Ectodermal cell (in vitro differentiated cells): Measurements from ENCODE around the gene AP1S3.

ENCODE experiments used
- H3K27ac ChIP-seq: 2 replicates; pipeline ENCODE4 v1.7.0; 2013; ENCODE audit warnings: mild to moderate bottlenecking, low read depth, low read length; ENCODE audit not compliant: insufficient read depth, poor library complexity, severe bottlenecking
- H3K27me3 ChIP-seq: 2 replicates; pipeline ENCODE4 v1.7.0; 2013; ENCODE audit warnings: mild to moderate bottlenecking, low read length; ENCODE audit not compliant: insufficient read depth, control insufficient read depth, poor library complexity, severe bottlenecking
- H3K36me3 ChIP-seq: one replicate; pipeline ENCODE4 v1.7.0; 2013; ENCODE audit warnings: low read length; ENCODE audit not compliant: control insufficient read depth, insufficient read depth
- H3K4me1 ChIP-seq: one replicate; pipeline ENCODE4 v1.7.0; 2013; ENCODE audit warnings: low read length; ENCODE audit not compliant: control insufficient read depth, insufficient read depth
- H3K4me3 ChIP-seq: 2 replicates; pipeline ENCODE4 v1.7.0; 2013; ENCODE audit warnings: low read depth, low read length, control low read depth; ENCODE audit not compliant: insufficient read depth
- H3K9me3 ChIP-seq: 2 replicates; pipeline ENCODE4 v1.7.0; 2013; ENCODE audit warnings: mild to moderate bottlenecking, low read length, moderate library complexity; ENCODE audit not compliant: control insufficient read depth
- WGBS, 2 experiments: methylation state at CpG; one replicate each; pipeline ENCODE4 v1.1.7; 2013; ENCODE audit warnings: missing lambda C conversion rate in 2 of 2; 5-methylcytosine and 5-hydroxymethylcytosine counted together

The AP1S3 gene

DNA sequence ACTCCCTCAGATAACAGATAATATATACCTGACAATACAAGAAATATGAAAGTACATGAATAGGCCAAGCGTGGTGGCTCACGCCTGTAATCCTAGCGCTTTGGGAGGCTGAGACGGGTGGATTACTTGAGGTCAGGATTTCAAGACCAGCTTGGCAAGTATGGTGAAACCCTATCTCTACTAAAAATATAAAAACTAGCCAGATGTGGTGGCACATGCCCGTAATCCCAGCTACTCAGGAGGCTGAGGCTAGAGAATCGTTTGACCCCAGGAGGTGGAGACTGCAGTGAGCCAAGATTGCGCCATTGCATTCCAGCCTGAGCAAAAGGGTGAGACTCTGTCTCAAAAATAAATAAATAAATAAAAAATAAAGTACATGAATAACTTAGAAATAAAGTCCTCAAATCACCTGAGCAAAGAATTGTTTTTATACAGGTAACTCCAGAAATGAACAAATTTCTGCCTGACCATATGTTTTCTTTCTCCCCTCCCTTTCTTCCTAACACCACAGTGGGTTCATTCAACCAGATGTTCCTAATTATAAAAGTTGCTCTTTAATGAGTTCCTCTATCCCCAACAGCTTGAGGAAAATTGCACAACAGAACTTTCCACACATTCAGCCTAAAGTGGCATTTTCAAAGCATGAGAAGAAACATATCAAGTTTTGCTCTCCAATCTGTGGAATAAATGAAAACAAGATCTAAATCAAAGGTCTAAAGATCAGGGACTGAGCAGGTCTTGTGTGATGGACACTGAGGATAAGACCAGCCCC, 33.6 kb upstream of the AP1S3 start:
- no peak overlapping the region for H3K4me3 ChIP-seq
- H3K36me3 ChIP-seq: peaks cover 8% of the 10 kb centered on the region
- no peaks in the 10 kb centered on the region for H3K27me3 ChIP-seq
- H3K4me1 ChIP-seq: no peaks in the 10 kb centered on the region
- 83 to 91% methylated on average over 7 of the region's 7 CpGs for WGBS, 2 experiments
- no peaks in the 10 kb centered on the region for H3K9me3 ChIP-seq
- H3K27ac ChIP-seq: no peak overlapping the region

DNA sequence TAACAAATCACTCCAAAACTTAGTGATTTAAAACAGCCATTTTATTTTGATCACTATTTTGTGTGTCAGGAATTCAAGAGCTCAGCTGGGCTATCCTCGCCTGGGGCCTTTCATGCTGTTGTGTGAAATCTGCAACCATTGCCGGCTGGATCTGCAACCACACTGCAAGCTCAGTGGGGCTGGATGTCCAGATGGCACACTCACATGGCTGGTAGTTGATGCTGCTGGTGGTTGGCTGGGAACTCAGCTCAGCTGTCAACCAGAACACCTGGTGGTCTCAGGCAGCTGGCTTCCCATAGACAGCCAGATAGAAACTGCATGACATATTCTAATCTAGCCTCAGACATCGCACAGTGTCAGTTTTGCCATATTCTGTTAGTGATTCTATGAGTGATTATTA, 30.6 kb upstream of the AP1S3 start:
- Histone ChIP-seq H3K27ac (no peak overlapping the region), H3K4me3 (no peak overlapping the region), H3K9me3 (no peaks in the 10 kb centered on the region), H3K27me3 (no peaks in the 10 kb centered on the region), H3K4me1 (no peaks in the 10 kb centered on the region), H3K36me3 (peaks cover 1% of the 10 kb centered on the region)
- WGBS, 2 experiments: 90 to 94% methylated on average over 3 of the region's 3 CpGs

DNA sequence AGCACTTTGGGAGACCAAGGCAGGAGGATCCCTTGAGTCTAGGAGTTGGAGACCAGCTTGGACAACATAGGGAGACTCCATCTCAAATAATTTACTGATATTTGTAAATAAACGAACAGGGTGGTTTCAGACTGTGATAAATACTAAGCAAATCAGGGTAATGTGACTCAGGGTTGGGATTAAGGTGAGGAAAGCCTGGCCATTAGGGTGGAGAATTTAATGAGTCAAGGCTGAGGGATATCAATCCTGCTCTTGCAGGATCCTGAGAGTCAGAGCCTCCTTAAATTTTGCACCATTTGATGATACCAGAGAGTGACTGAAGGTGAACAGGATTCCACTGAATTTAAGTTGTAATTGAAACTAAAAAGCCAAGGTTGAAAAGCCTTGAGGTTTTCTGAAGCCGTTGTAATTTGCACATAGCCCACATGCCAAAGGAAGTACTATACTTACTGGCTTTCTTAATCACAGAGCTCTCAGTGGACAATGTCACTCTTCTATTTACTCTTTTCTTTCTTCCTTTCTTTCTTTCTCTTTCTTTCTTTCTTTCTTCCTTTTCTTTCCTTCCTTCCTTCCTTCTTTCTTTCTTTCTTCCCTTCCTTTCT, 28.6 kb upstream of the AP1S3 start:
- Histone ChIP-seq H3K4me3 (no peak overlapping the region), H3K9me3 (no peaks in the 10 kb centered on the region), H3K27me3 (no peaks in the 10 kb centered on the region), H3K27ac (no peak overlapping the region), H3K4me1 (no peaks in the 10 kb centered on the region), H3K36me3 (no peaks in the 10 kb centered on the region)
- 91 to 95% methylated on average over 2 of the region's 2 CpGs for WGBS, 2 experiments

DNA sequence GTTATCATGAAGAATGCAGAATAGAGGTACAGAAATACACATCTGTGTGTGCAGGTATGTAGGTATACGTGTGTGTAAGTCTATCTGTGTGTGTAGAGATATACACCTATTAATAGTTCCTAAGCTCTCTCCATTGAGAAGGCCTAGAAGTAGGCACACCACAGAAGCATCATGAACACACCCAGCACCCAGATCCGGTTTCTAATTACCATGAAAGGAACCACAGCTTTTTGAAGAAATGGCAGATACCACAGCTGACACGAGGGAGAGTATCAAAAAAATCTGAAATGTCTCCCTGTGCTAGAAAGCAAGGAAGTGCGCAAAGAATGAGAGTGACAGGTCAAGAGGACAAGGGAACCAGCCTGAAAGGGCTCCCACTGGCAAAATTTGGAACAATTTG, 27.7 kb upstream of the AP1S3 start:
- Histone ChIP-seq H3K4me3 (no peak overlapping the region), H3K27ac (no peak overlapping the region), H3K4me1 (no peaks in the 10 kb centered on the region), H3K9me3 (no peaks in the 10 kb centered on the region), H3K27me3 (no peaks in the 10 kb centered on the region), H3K36me3 (no peaks in the 10 kb centered on the region)
- WGBS, 2 experiments: 96% methylated on average over 4 of the region's 4 CpGs

DNA sequence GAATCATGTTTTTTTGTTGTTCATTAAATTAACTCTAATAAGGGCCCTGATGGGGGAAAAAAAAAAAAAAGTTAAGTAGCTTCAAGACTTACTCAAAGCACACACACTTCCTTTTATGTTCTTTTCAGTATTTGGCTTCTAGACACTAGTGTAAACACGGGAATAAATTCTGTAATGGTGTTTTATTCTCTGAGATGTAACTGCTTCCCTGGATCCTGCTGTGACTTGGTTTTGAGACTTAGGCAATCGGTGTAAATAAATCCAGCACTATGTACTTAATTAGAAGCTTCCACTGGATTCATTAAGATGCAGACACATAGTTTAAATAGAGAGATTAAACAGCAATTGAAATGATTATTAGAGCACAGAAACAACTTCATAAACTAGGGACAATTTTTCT, 26.1 kb upstream of the AP1S3 start:
- H3K36me3 ChIP-seq: no peaks in the 10 kb centered on the region
- 83 to 100% methylated on average over 1 to 2 of the region's 2 CpGs for WGBS, 2 experiments
- no peaks in the 10 kb centered on the region for H3K27me3 ChIP-seq
- H3K4me3 ChIP-seq: no peak overlapping the region
- H3K4me1 ChIP-seq: no peaks in the 10 kb centered on the region
- H3K9me3 ChIP-seq: no peaks in the 10 kb centered on the region
- H3K27ac ChIP-seq: no peak overlapping the region

DNA sequence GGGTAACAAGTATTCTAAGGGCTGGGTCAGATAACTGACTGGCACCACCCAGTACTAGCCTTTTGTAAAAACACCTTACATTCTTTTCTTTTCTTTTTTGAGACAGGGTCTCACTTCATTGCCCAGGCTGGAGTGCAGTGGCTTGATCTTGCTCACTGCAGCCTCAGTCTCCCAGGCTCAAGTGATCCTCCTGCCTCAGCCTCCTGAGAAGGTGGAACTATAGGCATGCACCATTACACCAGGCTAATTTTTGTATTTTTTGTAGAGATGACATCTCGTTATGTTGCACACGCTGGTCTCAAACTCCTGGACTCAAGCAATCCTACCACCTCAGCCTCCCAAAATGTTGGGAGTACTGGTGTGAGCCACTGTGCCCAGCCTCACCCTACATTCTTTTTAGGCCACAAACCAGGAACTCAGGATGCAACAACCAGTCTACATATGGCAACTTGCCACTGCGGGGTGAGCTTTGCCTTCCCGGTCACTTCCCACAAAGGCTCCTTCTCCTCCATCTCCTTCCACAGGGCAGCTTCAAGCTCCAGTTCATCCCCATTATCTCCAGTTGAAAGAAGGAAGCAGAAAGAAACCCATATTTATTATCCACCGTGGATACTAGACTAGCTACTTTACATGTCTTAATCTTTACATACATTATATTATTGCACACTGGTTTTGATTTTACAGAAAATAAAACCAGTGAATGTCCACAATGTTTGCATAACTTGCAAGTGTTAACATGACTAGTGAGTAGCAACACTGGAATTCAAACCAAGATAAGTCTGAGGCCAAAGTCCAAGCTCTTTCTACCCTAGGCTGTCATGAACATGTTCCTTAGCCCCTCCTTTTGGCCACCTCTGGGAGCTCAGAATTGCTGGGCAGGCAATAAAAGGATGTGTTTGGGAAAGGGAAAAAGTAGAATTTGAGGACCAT, 23.7 kb upstream of the AP1S3 start:
- no peak overlapping the region for H3K27ac ChIP-seq
- no peaks in the 10 kb centered on the region for H3K36me3 ChIP-seq
- 77 to 89% methylated on average over 4 to 5 of the region's 5 CpGs for WGBS, 2 experiments
- no peaks in the 10 kb centered on the region for H3K27me3 ChIP-seq
- H3K9me3 ChIP-seq: no peaks in the 10 kb centered on the region
- no peaks in the 10 kb centered on the region for H3K4me1 ChIP-seq
- no peak overlapping the region for H3K4me3 ChIP-seq

DNA sequence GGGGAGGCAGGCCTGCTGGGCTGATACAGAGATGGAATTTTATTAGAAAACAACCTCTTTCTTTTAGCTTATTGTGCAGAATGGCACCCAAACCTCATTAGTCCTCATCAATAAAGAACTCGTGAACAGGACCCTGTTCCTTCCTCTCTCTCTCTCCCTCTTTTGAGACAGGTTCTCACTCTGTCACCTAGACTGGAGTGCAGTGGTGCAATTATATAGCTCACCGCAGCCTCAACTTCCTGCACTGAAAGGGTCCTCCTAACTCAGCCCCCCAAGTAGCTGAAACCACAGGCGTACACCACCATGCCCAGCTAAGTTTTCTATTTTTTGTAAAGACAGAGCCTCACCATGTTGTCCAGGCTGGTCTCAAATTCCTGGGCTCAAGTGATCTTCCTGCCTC, 21.7 kb upstream of the AP1S3 start:
- 87 to 91% methylated on average over 3 of the region's 3 CpGs for WGBS, 2 experiments
- no peaks in the 10 kb centered on the region for H3K4me1 ChIP-seq

DNA sequence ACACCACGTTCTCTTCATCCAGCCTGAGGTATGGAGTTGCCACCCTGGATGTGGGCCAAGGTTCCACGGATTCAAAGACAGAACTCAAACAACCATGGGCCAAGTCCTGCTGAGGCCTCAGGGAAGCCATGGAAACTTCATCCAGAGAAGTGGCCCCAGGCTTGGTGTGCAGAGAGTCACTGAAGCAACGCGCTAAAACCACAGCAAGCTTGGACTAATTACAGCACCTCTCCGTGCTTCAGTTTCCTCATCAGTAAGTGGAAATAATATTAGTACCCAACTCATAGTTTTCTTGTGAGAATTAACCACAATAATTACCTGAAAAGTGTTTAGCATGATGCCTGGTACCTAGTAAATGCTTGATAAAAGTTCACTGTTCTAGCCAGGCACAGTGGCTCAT, 19.2 kb upstream of the AP1S3 start:
- Histone ChIP-seq H3K27ac (no peak overlapping the region), H3K4me1 (no peaks in the 10 kb centered on the region), H3K27me3 (no peaks in the 10 kb centered on the region), H3K4me3 (no peak overlapping the region), H3K9me3 (no peaks in the 10 kb centered on the region), H3K36me3 (no peaks in the 10 kb centered on the region)
- whole genome bisulfite sequencing, 2 experiments: 91% methylated on average over 5 of the region's 5 CpGs

More for the DNA sequence above, 21.7 kb upstream of the AP1S3 start:
- H3K27me3 ChIP-seq: no peaks in the 10 kb centered on the region
- H3K36me3 ChIP-seq: no peaks in the 10 kb centered on the region
- no peak overlapping the region for H3K4me3 ChIP-seq
- H3K9me3 ChIP-seq: no peaks in the 10 kb centered on the region
- no peak overlapping the region for H3K27ac ChIP-seq

DNA sequence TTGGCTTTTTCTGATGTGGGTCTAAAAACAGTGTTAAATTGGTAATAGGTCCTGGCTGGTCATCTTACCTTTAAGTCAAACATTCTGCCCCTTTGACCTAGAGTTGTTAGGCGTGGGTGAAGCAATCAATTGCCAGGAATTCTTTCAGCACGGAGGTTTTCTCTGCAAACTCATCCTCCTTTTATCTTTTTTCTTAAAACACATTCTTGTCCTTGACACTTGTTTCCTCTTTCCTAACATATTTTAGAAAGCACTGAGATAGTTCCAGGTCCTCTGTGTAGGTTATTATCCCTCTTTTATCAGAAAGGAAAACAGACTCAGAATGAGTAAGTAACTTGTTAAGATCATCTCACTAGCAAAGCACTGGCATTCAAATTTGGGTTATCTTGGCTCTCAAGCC, 18.6 kb upstream of the AP1S3 start:
- Histone ChIP-seq H3K27ac (no peak overlapping the region), H3K9me3 (no peaks in the 10 kb centered on the region), H3K27me3 (no peaks in the 10 kb centered on the region), H3K4me3 (no peak overlapping the region), H3K4me1 (no peaks in the 10 kb centered on the region), H3K36me3 (no peaks in the 10 kb centered on the region)
- 87 to 91% methylated on average over 2 of the region's 2 CpGs for WGBS, 2 experiments

DNA sequence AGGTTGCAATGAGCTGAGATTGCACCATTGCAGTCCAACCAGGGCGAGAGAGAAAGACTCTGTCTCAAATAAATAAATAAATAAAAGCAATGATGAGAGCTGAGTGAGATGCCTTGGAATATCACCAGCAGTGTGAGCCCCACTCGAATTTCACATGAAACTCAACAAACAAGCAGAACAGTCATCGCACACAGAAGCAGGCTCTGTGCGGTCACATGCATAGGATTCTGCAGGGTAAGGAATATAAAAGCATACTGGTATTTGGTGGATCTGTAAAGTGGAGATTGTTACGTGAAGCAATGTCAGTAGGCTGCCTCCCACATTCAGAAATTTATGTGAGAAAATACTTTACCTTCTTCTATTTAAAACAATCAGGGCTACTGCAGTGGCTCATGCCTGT, 18.0 kb upstream of the AP1S3 start:
- 93 to 95% methylated on average over 4 to 5 of the region's 5 CpGs for WGBS, 2 experiments
- Histone ChIP-seq H3K4me1 (no peaks in the 10 kb centered on the region), H3K27me3 (no peaks in the 10 kb centered on the region), H3K36me3 (no peaks in the 10 kb centered on the region), H3K4me3 (no peak overlapping the region), H3K27ac (no peak overlapping the region), H3K9me3 (no peaks in the 10 kb centered on the region)
